HepG2 (cell line): Measurements from ENCODE around the gene MSMB. TPM values are rescaled to one million over a fixed set of nuclear protein-coding genes. Genes with fewer than 3 reads are reported as not detected.

Experiments
- ATAC-seq: fragments of 200-7000 bp; cut with Tn5 transposase; 3 replicates; pipeline ENCODE4 v1.9.1; 2020; ENCODE audit warnings: mild to moderate bottlenecking, moderate library complexity
- BruUV-seq: library from RNA; stranded (reverse); fragments of 400-500 nt; replicated peaks from 2 replicates; lab custom pipeline; 2021; lab: Mats Ljungman, UMichigan
- CTCF ChIA-PET: fragments of 300-600 bp; formaldehyde crosslinking; extraction: SDS; loops from one replicate; lab custom pipeline; 2021; ENCODE audit warnings: low total read pairs, inconsistent platforms, low intra/inter-chr PET ratio; lab: Yijun Ruan, JAX
- POLR2A ChIA-PET: fragments of 350-600 bp; sonication (Branson Sonifier 250); formaldehyde crosslinking; loops from one replicate; lab custom pipeline; 2020; ENCODE audit warnings: antibody characterized with exemption, inconsistent platforms; lab: Yijun Ruan, JAX
- DNase-seq: peaks from one replicate; pipeline ENCODE4 v3.0.0-alpha.2; 2015; ENCODE audit warnings: low spot score
- FAIRE-seq: peaks from 3 replicates; lab custom pipeline; 2011; peaks lifted over from hg19 to GRCh38; lab: Jason Lieb, UNC
- H2AFZ ChIP-seq: one replicate; pipeline ENCODE4 v1.6.1; 2011; ENCODE audit warnings: low read length, inconsistent platforms
- H3K27ac ChIP-seq: fragments of 300-600 bp; 3 replicates; pipeline ENCODE4 v1.8.0; 2011; ENCODE audit warnings: mixed run types, mild to moderate bottlenecking, mixed read lengths, low read length, inconsistent platforms; ENCODE audit not compliant: insufficient read depth; ENCODE audit errors: extremely low read length
- H3K27me3 ChIP-seq, 2 experiments: fragments of 200-600 bp in 1 of 2; 2 replicates in 1 of 2; 3 replicates in 1 of 2; pipeline versions ENCODE4 v1.6.0 to v1.8.0; 2011; ENCODE audit warnings: low read length in 2 of 2, mild to moderate bottlenecking in 2 of 2, moderate library complexity in 2 of 2, inconsistent platforms in 1 of 2; ENCODE audit not compliant: insufficient read depth in 2 of 2, control insufficient read depth in 1 of 2
- H3K36me3 ChIP-seq, 2 experiments: fragments of 200-600 bp in 1 of 2; replicated peaks in 1 of 2; 2 replicates in 1 of 2; 3 replicates in 1 of 2; pipeline versions ENCODE4 v1.5.1 to v1.8.0; 2011; ENCODE audit warnings: low read length in 2 of 2, inconsistent platforms in 1 of 2; ENCODE audit not compliant: insufficient read depth in 2 of 2, control insufficient read depth in 1 of 2
- H3K4me1 ChIP-seq: 2 replicates; pipeline ENCODE4 v1.5.1; 2012; ENCODE audit warnings: low read length, inconsistent platforms; ENCODE audit not compliant: insufficient read depth
- H3K4me2 ChIP-seq: 2 replicates; pipeline ENCODE4 v1.6.0; 2011; ENCODE audit warnings: low read depth, low read length, inconsistent platforms
- H3K4me3 ChIP-seq, 3 experiments: fragments of 200-600 bp in 1 of 3; sonication (generic), shearing (Covaris generic) in 1 of 3; replicated peaks in 1 of 3; 2 replicates each; pipeline ENCODE4 v1.5.1; 2011 to 2016; ENCODE audit warnings: low read length in 3 of 3, inconsistent platforms in 2 of 3, low read depth in 2 of 3, mild to moderate bottlenecking in 2 of 3, control low read depth in 1 of 3, mixed read lengths in 1 of 3; ENCODE audit not compliant: insufficient read depth in 1 of 3
- H3K79me2 ChIP-seq: one replicate; pipeline ENCODE4 v1.6.1; 2011; ENCODE audit warnings: low read length, inconsistent platforms; ENCODE audit not compliant: insufficient read depth
- H3K9ac ChIP-seq: 2 replicates; pipeline ENCODE4 v1.6.0; 2011; ENCODE audit warnings: mild to moderate bottlenecking, low read depth, low read length, inconsistent platforms; ENCODE audit not compliant: insufficient read depth
- H3K9me3 ChIP-seq: 2 replicates; pipeline ENCODE4 v1.5.1; 2012; ENCODE audit warnings: mild to moderate bottlenecking, low read length
- H4K20me1 ChIP-seq: 2 replicates; pipeline ENCODE4 v1.6.0; 2011; ENCODE audit warnings: inconsistent platforms, mild to moderate bottlenecking, low read length, moderate library complexity; ENCODE audit not compliant: insufficient read depth
- ERF ChIP-seq: IDR thresholded peaks from 2 replicates; pipeline ENCODE4 v1.6.1; 2018; ENCODE audit warnings: missing biosample characterization, missing genetic modification reagents
- HIC2 ChIP-seq: sonication (generic); formaldehyde crosslinking; IDR thresholded peaks from 2 replicates; pipeline ENCODE4 v1.9.0; 2022; ENCODE audit warnings: low read depth, missing genetic modification reagents
- HNF4A ChIP-seq: sonication (generic); formaldehyde crosslinking; IDR thresholded peaks from 2 replicates; pipeline ENCODE4 v1.4.0; 2020; ENCODE audit warnings: missing genetic modification reagents
- MED1 ChIP-seq: sonication (generic); formaldehyde crosslinking; IDR thresholded peaks from 2 replicates; pipeline ENCODE4 v1.4.0; 2020; ENCODE audit warnings: missing genetic modification reagents
- NPAS2 ChIP-seq: sonication (generic); formaldehyde crosslinking; IDR thresholded peaks from 2 replicates; pipeline ENCODE4 v1.8.0; 2022; ENCODE audit warnings: mild to moderate bottlenecking, missing genetic modification reagents, borderline replicate concordance
- SALL1 ChIP-seq: sonication (generic); formaldehyde crosslinking; IDR thresholded peaks from 2 replicates; pipeline ENCODE4 v1.8.0; 2022; ENCODE audit warnings: mild to moderate bottlenecking, missing genetic modification reagents
- SKIL ChIP-seq: sonication (generic); formaldehyde crosslinking; IDR thresholded peaks from 2 replicates; pipeline ENCODE4 v1.8.0; 2022; ENCODE audit warnings: missing genetic modification reagents, mild to moderate bottlenecking, moderate library complexity, borderline replicate concordance
- SMYD3 ChIP-seq: sonication (generic); formaldehyde crosslinking; IDR thresholded peaks from 2 replicates; pipeline ENCODE4 v1.8.1; 2023; ENCODE audit warnings: mild to moderate bottlenecking, missing genetic modification reagents
- TFAP4 ChIP-seq: sonication (generic); IDR thresholded peaks from 2 replicates; pipeline ENCODE4 v1.6.1; 2016; ENCODE audit warnings: low read depth, borderline replicate concordance
- ZBTB14 ChIP-seq: sonication (generic); formaldehyde crosslinking; IDR thresholded peaks from 2 replicates; pipeline ENCODE4 v1.4.0; 2020; ENCODE audit warnings: missing genetic modification reagents
- ZNF296 ChIP-seq: sonication (generic); formaldehyde crosslinking; conservative IDR thresholded peaks from 2 replicates; pipeline ENCODE4 v1.5.0; 2020; ENCODE audit warnings: mild to moderate bottlenecking, missing genetic modification reagents
- ZNF674 ChIP-seq: sonication (generic); formaldehyde crosslinking; IDR thresholded peaks from 2 replicates; pipeline ENCODE4 v1.5.0; 2020; ENCODE audit warnings: low read depth, mild to moderate bottlenecking, missing genetic modification reagents
- ZNF687 ChIP-seq: sonication (generic); formaldehyde crosslinking; IDR thresholded peaks from 2 replicates; pipeline ENCODE4 v1.5.1; 2020; ENCODE audit warnings: mild to moderate bottlenecking, missing genetic modification reagents, moderate library complexity
- WGBS: methylation state at CpG from one replicate; pipeline ENCODE4 v1.1.6; 2017; ENCODE audit warnings: low lambda C conversion rate; 5-methylcytosine and 5-hydroxymethylcytosine counted together
- in situ Hi-C: cut with HindIII; loops from 2 replicates; pipeline ENCODE4 v1.10.0; 2017; ENCODE audit warnings: low pct_unique_long_range_greater_than_20kb; ENCODE audit not compliant: extremely low pct_ligation_motif_present
- intact Hi-C: fragments of 100-400 bp; cut with micrococcal nuclease; formaldehyde crosslinking; loops from one replicate; pipeline ENCODE4 v1.10.0; 2022; ENCODE audit not compliant: unreplicated experiment
- polyA plus RNA-seq, 8 experiments: library from polyadenylated mRNA; depleted of rRNA in 3 of 8; stranded (reverse) in 7 of 8; unstranded in 1 of 8; fragments of >200 nt; fragmentation: Illumina TruSeq in 4 of 8; extraction: Trizol in 4 of 8; gene quantifications; 2 replicates each; pipeline versions ENCODE4 v1.2.1 to v1.2.3, GENCODE V29; 2011 to 2016; ENCODE audit warnings: low read depth in 4 of 8, missing spikeins in 1 of 8, mixed read lengths in 1 of 8; ENCODE audit not compliant: insufficient read depth in 1 of 8
- total RNA-seq, 5 experiments: library from RNA; depleted of rRNA; stranded (reverse); fragments of >200 nt; fragmentation: Illumina TruSeq; extraction: Trizol; gene quantifications; 2 replicates each; pipeline ENCODE4 v1.2.3, GENCODE V29; 2016; ENCODE audit warnings: low read depth in 1 of 5

MSMB gene
- total and polyA plus RNA-seq, 2 of the 13 experiments (the other 11 are each of a cell fraction or from before 2014, with no cell fraction given), result 0.84 TPM; not detected in 1

GRCh38 chr10:46090258-46090812, 44.3 kb upstream of the MSMB start:
- no peak overlapping the region for H3K27ac ChIP-seq
- H3K79me2 ChIP-seq, result no peaks in the 10 kb centered on the region
- H3K4me2 ChIP-seq, result peak overlapping the region; percentile 86
- ATAC-seq, result peak; percentile 66
- ChIA-PET POLR2A (interaction anchor here (1.3 kb wide), 1 partner anchor 58 kb away, joined by 5 read pairs; no protein-coding TSS in a partner anchor), CTCF (no interaction called here)
- peak overlapping the region in 2 of 3 experiments; percentile 23 to 57; a peak in 3 of 6 replicates for H3K4me3 ChIP-seq
- no peak overlapping the region; the same call in 1 of the 2 replicates for H3K9ac ChIP-seq
- no peak for FAIRE-seq
- intact Hi-C loops, result loop anchor here (5.0 kb wide), 1 partner anchor 58 kb away; the partner anchor contains the start of gene NCOA4
- no peaks in the 10 kb centered on the region for H3K9me3 ChIP-seq
- in situ Hi-C loops, result loop anchor here (5.0 kb wide), 1 partner anchor 58 kb away; the partner anchor contains the start of gene NCOA4
- no peaks in the 10 kb centered on the region for H4K20me1 ChIP-seq
- WGBS, result 12% methylated on average over 9 of the region's 10 CpGs
- BruUV-seq, result no TSS peak
- no peaks in the 10 kb centered on the region for H3K36me3 ChIP-seq
- no peaks in the 10 kb centered on the region for H3K27me3 ChIP-seq
- peaks cover 63% of the 10 kb centered on the region for H3K4me1 ChIP-seq
- H2AFZ ChIP-seq, result no peak overlapping the region
- DNase-seq, result no peak
- TF ChIP-seq ZBTB14 (no peak), SKIL (CRISPR knock-in tag) (no peak), ZNF674 (no peak), ZNF687 (peak; percentile 74), HIC2 (CRISPR knock-in tag) (0 out of 2 replicates have a peak, but pooled peaks have one; percentile 29), ERF (CRISPR knock-in tag) (no peak), SMYD3 (CRISPR knock-in tag) (no peak), MED1 (CRISPR knock-in tag) (peak; percentile 48; the same call in 1 of the 2 replicates), SALL1 (CRISPR knock-in tag) (0 out of 2 replicates have a peak, but pooled peaks have one; percentile 9), NPAS2 (no peak), TFAP4 (no peak), HNF4A (CRISPR knock-in tag) (peak; percentile 51; the same call in 1 of the 2 replicates), ZNF296 (CRISPR knock-in tag) (no peak)
